ENCODE data around the gene KIF17.
"Not testable (repeated sequence)": the region's sequence is repeated elsewhere in the genome, so short reads cannot be mapped to it uniquely, and the experiment has no call there.

The KIF17 gene

DNA sequence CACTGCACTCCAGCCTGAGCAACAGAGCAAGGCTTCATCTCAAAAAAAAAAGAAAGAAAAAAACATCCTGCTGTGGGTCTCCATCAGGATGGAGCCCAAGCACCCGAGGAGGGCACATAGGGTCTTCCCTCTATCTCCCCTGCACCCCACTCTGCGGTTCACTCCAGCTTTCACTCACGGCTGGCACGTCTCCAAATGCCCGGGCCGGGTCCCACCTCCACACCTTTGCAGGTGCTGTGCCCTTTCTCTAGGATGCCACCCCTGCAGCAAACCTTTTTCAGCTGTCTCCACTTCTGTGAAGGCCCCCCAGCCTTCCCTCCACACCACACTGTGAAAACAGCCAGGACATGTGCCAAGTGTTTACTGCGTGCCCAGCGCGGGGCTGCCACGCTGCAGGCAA is 34.2 kb downstream of the KIF17 start:
- H3K27ac ChIP-seq: no peak overlapping the region
- TF ChIP-seq, protein P1, sequence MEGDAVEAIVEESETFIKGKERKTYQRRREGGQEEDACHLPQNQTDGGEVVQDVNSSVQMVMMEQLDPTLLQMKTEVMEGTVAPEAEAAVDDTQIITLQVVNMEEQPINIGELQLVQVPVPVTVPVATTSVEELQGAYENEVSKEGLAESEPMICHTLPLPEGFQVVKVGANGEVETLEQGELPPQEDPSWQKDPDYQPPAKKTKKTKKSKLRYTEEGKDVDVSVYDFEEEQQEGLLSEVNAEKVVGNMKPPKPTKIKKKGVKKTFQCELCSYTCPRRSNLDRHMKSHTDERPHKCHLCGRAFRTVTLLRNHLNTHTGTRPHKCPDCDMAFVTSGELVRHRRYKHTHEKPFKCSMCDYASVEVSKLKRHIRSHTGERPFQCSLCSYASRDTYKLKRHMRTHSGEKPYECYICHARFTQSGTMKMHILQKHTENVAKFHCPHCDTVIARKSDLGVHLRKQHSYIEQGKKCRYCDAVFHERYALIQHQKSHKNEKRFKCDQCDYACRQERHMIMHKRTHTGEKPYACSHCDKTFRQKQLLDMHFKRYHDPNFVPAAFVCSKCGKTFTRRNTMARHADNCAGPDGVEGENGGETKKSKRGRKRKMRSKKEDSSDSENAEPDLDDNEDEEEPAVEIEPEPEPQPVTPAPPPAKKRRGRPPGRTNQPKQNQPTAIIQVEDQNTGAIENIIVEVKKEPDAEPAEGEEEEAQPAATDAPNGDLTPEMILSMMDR (conservative IDR thresholded peaks at IDR 0.05): no peak

GRCh38 chr1:20682571-20683236 is 35.1 kb downstream of the KIF17 start:
- no peak overlapping the region for H3K27ac ChIP-seq
- TF ChIP-seq, protein P1 (conservative IDR thresholded peaks at IDR 0.05): no peak

GRCh38 chr1:20681999-20682398 is 35.8 kb downstream of the KIF17 start:
- TF ChIP-seq, protein P1 (conservative IDR thresholded peaks at IDR 0.05): no peak
- no peak overlapping the region for H3K27ac ChIP-seq

GRCh38 chr1:20680269-20680668 is 37.5 kb downstream of the KIF17 start:
- peak overlapping the region; percentile 64 for H3K27ac ChIP-seq
- TF ChIP-seq, protein P1 (conservative IDR thresholded peaks at IDR 0.05): no peak

DNA sequence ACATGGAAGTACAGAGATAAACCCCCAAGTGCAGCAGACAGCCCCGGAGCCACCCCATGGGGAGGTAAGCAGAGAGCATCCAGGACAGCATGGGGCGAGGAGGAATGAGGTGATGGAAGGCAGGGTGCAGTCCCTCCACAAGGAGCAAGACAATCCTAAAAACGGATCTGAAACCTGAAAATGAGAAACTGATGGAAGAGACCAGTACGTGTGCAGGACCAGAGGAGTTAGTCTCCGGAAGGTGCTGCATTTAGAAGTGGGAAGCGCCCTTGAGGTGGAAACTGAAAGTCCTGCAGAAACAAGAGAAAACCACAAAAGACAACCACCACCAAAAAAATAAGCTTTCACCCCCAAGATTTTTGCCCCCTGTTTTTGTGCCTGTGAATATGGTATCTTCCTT is 39.2 kb downstream of the KIF17 start:
- TF ChIP-seq, protein P1 (conservative IDR thresholded peaks at IDR 0.05): no peak
- no peak overlapping the region for H3K27ac ChIP-seq

- not testable (repeated sequence) for H3K27ac ChIP-seq
These were observed 44.2 kb downstream of the KIF17 start for GRCh38 chr1:20673626-20674025.

- TF ChIP-seq, protein P1 (conservative IDR thresholded peaks at IDR 0.05): no peak
These were observed 45.6 kb downstream of the KIF17 start for GRCh38 chr1:20672265-20672632.

GRCh38 chr1:20670936-20671335 is 46.9 kb downstream of the KIF17 start:
- TF ChIP-seq, protein P1 (conservative IDR thresholded peaks at IDR 0.05): no peak

More at GRCh38 chr1:20672265-20672632, 45.6 kb downstream of the KIF17 start:
- no peak overlapping the region for H3K27ac ChIP-seq

More at GRCh38 chr1:20670936-20671335, 46.9 kb downstream of the KIF17 start:
- no peak overlapping the region for H3K27ac ChIP-seq

Measured in VCaP (cell line).